Lung (tissue), 12 donors: Measurements from ENCODE around the gene FUT8. TPM values are rescaled to one million over a fixed set of nuclear protein-coding genes. Genes with fewer than 3 reads are reported as not detected.
A peak's percentile ranks its signal among the peaks of the same experiment; 100 is the strongest.
"Not testable (repeated sequence)": the region's sequence is repeated elsewhere in the genome, so short reads cannot be mapped to it uniquely, and the experiment has no call there.

Experiments used
- ATAC-seq: fragments of 200-7000 bp; cut with Tn5 transposase; one replicate; pipeline ENCODE4 v1.9.1; 2020; ENCODE audit warnings: moderate number of reproducible peaks; ENCODE audit not compliant: insufficient read depth, low FRiP score
- DNase-seq, 3 donors: peaks; one replicate each; pipeline ENCODE4 v3.0.0-alpha.2; 2013 to 2017
- H3K27ac ChIP-seq, 2 donors: one replicate each; pipeline ENCODE4 v1.5.1; 2013; ENCODE audit warnings: mild to moderate bottlenecking in 2 of 2, moderate library complexity in 2 of 2, control low read depth in 1 of 2, inconsistent platforms in 1 of 2, low read depth in 1 of 2, low read length in 1 of 2
- H3K27me3 ChIP-seq, 3 donors: one replicate each; pipeline ENCODE4 v1.5.1; 2013; ENCODE audit warnings: low read length in 2 of 3; ENCODE audit not compliant: control insufficient read depth in 3 of 3, insufficient read depth in 3 of 3
- H3K36me3 ChIP-seq, 4 donors: one replicate each; pipeline ENCODE4 v1.5.1; 2013; ENCODE audit warnings: low read length in 4 of 4, mild to moderate bottlenecking in 1 of 4, moderate library complexity in 1 of 4; ENCODE audit not compliant: control insufficient read depth in 4 of 4, insufficient read depth in 4 of 4
- H3K4me1 ChIP-seq, 5 donors: one replicate each; pipeline ENCODE4 v1.5.1; 2013; ENCODE audit warnings: low read length in 5 of 5, mild to moderate bottlenecking in 2 of 5, moderate library complexity in 1 of 5; ENCODE audit not compliant: control insufficient read depth in 5 of 5, insufficient read depth in 5 of 5
- H3K4me3 ChIP-seq: one replicate; pipeline ENCODE4 v1.5.1; 2013; ENCODE audit warnings: mild to moderate bottlenecking, control low read depth, moderate library complexity
- H3K9ac ChIP-seq, 2 donors: one replicate each; pipeline ENCODE4 v1.5.1; 2013; ENCODE audit warnings: low read length in 2 of 2, control low read depth in 1 of 2; ENCODE audit not compliant: insufficient read depth in 1 of 2
- H3K9me3 ChIP-seq, 4 donors: one replicate each; pipeline ENCODE4 v1.5.1; 2013; ENCODE audit warnings: low read length in 3 of 4, mild to moderate bottlenecking in 1 of 4, moderate library complexity in 1 of 4; ENCODE audit not compliant: control insufficient read depth in 4 of 4, insufficient read depth in 3 of 4
- WGBS, 2 donors: extraction: QIAGEN DNeasy Blood & Tissue Kit; methylation state at CpG; one replicate each; pipeline ENCODE4 v1.1.7; 2013; 5-methylcytosine and 5-hydroxymethylcytosine counted together
- polyA plus RNA-seq, 2 donors: library from polyadenylated mRNA; stranded (reverse); fragments of 200-250 nt; gene quantifications; one replicate each; pipeline ENCODE4 v1.2.1, GENCODE V29; 2013
- total RNA-seq, 2 donors: library from RNA; depleted of rRNA in 1 of 2; stranded (reverse); fragments of >200 nt in 1 of 2; gene quantifications; one replicate each; pipeline ENCODE4 v1.2.1, GENCODE V29; 2014 to 2021
- TF ChIP-seq, protein P1 (sequence below): IDR thresholded peaks from 2 replicates; pipeline ENCODE4 v1.5.1; 2012; ENCODE audit warnings: mild to moderate bottlenecking; ENCODE audit errors: control extremely low read depth, extremely low read depth
- donor health status: control.
- donor health status: control.
- donor health status: Bipolar disorder and iron deficiency.
- donor health status: healthy.
- donor health status: DM: yes; HTN: yes; CAD: no.

Gene FUT8
- total and polyA plus RNA-seq, 4 donors: 9.9 to 98.5 (median 25.8) TPM

DNA sequence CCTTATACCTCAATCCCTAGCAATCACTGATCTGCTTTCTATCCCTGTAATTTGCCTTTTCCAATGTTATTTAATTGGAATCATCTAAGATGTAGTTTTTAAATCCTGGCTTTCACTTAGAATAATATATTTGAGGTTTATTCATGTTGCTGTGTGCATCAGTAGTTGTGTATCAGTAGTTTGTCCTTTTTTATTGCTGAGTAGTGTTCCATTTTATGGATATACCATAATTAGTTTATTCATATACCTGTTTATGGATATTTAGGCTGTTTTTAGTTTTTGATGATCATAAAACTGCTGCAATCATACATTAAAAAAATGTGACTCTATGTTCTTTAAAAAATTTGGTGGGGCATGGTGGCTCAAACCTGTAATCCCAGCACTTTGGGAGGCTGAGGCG is 43.7 kb downstream of the FUT8 start:
- TF ChIP-seq, protein P1, sequence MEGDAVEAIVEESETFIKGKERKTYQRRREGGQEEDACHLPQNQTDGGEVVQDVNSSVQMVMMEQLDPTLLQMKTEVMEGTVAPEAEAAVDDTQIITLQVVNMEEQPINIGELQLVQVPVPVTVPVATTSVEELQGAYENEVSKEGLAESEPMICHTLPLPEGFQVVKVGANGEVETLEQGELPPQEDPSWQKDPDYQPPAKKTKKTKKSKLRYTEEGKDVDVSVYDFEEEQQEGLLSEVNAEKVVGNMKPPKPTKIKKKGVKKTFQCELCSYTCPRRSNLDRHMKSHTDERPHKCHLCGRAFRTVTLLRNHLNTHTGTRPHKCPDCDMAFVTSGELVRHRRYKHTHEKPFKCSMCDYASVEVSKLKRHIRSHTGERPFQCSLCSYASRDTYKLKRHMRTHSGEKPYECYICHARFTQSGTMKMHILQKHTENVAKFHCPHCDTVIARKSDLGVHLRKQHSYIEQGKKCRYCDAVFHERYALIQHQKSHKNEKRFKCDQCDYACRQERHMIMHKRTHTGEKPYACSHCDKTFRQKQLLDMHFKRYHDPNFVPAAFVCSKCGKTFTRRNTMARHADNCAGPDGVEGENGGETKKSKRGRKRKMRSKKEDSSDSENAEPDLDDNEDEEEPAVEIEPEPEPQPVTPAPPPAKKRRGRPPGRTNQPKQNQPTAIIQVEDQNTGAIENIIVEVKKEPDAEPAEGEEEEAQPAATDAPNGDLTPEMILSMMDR: no peak
- Histone ChIP-seq H3K4me3 (no peak overlapping the region), H3K27ac (no peak overlapping the region), H3K36me3 (peaks cover 2 to 8% (median 4%) of the 10 kb centered on the region in 4 donors), H3K27me3 (no peaks in the 10 kb centered on the region), H3K9me3 (peaks cover 0 to 2% (median 0%) of the 10 kb centered on the region in 4 donors), H3K9ac (no peak overlapping the region), H3K4me1 (peaks cover 0 to 6% (median 0%) of the 10 kb centered on the region in 5 donors)
- no peak for ATAC-seq
- 95 to 100% methylated on average over 1 of the region's 1 CpG for WGBS, 2 donors
- no peak for DNase-seq

DNA sequence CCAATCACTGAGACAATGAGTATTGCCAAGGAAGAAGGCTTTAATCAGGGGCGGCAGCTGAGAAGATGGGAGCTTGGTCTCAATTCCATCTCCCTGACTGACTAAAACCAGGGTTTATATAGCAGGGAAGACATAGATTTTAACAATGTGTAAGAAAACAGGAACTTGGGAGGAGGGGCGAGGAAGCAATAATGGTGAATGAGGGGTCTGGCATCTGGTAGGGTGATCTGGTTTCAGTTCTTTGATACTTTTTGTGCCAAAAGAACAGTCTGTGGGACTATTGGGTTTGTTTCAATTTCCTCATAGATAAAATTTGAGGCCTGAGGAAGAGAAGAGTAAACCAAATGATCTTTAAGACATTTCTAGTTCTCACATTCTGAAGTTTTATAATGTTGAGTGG is 49.2 kb downstream of the FUT8 start:
- peaks cover 0 to 5% (median 0%) of the 10 kb centered on the region in 5 donors for H3K4me1 ChIP-seq
- H3K9me3 ChIP-seq: no peaks in the 10 kb centered on the region
- 58 to 74% methylated on average over 2 of the region's 2 CpGs for WGBS, 2 donors
- H3K4me3 ChIP-seq: no peak overlapping the region
- DNase-seq: no peak
- no peak overlapping the region for H3K27ac ChIP-seq
- H3K36me3 ChIP-seq: peaks cover 2 to 8% (median 3%) of the 10 kb centered on the region in 4 donors
- H3K27me3 ChIP-seq: no peaks in the 10 kb centered on the region
- ATAC-seq: no peak
- TF ChIP-seq, protein P1: no peak
- no peak overlapping the region for H3K9ac ChIP-seq

DNA sequence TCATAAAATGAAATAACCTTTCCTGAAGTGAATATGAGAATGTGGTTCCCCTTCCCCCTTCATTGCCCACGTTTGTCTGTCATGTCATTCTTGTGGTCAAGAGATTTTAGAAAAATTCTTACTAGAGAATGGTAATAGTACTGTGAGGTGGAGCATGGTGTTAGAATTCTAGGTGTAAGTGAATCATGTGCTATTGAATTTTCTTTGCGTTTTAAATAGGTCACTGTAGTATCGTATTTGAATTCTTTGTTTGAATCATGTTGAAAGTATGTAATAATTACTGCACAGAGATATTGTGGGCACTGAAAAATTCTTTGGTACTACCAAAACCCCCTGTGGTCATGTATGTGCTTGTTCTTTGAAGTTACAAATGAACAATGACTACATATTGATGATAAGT is 49.9 kb downstream of the FUT8 start:
- TF ChIP-seq, protein P1: no peak
- WGBS, 2 donors: 67% methylated on average over 3 of the region's 3 CpGs

DNA sequence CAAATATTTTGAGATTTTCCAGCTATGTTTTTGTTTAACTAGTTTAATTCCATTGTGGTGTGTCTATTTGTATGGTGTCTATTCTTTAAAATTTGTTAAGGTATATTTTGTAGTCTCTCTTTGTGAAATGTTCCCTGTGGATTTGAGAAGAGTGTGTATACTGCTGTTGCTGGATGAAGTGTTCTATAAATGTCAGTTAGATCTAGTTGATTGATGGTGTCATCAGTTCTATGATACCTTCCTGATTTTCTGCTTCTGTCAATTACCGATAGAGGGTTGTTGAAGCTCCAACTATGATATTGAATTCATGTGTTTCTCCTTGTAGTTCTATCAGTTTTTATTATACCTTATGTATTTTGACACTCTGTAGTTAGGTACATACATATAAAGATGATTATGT is 53.1 kb downstream of the FUT8 start:
- 96 to 97% methylated on average over 1 of the region's 1 CpG for WGBS, 2 donors
- peaks cover 0 to 4% (median 2%) of the 10 kb centered on the region in 4 donors for H3K36me3 ChIP-seq
- no peaks in the 10 kb centered on the region for H3K27me3 ChIP-seq
- H3K4me3 ChIP-seq: no peak overlapping the region
- H3K4me1 ChIP-seq: peaks cover 0 to 10% (median 5%) of the 10 kb centered on the region in 5 donors
- TF ChIP-seq, protein P1: no peak
- H3K9ac ChIP-seq: no peak overlapping the region
- H3K9me3 ChIP-seq: no peaks in the 10 kb centered on the region
- DNase-seq (no peak), ATAC-seq (no peak)
- H3K27ac ChIP-seq: no peak overlapping the region

More for the DNA sequence above, 49.9 kb downstream of the FUT8 start:
- Histone ChIP-seq H3K36me3 (peaks cover 2 to 8% (median 3%) of the 10 kb centered on the region in 4 donors), H3K4me3 (no peak overlapping the region), H3K4me1 (peaks cover 0 to 5% (median 0%) of the 10 kb centered on the region in 5 donors), H3K27me3 (no peaks in the 10 kb centered on the region), H3K9ac (no peak overlapping the region), H3K9me3 (no peaks in the 10 kb centered on the region), H3K27ac (no peak overlapping the region)
- ATAC-seq (no peak), DNase-seq (no peak)

DNA sequence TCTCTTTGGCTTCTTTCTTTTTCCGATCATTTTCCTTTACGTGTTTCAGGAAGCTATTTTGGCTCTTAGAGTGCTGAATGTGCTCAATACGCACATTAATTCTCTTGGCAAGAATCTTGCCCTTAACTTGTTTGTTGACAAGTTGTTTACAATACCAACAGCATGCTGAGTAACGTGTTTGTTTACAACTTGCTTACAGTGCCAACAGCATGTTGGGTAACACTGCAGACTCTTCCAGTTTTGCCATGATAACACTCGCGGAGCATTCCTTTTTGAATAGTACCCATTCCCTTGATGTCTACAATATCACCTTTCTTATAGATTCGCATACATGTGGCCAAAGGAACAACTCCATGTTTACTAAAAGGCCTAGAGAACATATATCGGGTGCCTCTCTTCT is 55.4 kb downstream of the FUT8 start:
- H3K9ac ChIP-seq, H3K9me3 ChIP-seq, H3K4me3 ChIP-seq, ATAC-seq, H3K27ac ChIP-seq, H3K36me3 ChIP-seq, H3K4me1 ChIP-seq, H3K27me3 ChIP-seq: not testable (repeated sequence)
- WGBS, 2 donors: 79 to 87% methylated on average over 8 of the region's 8 CpGs
- DNase-seq: peak in 2 of 3 donors; percentile 50 to 64
